ENCODE results near the gene SIRT2. TPM values are rescaled to one million over a fixed set of nuclear protein-coding genes. Genes with fewer than 3 reads are reported as not detected.
"Not testable (repeated sequence)": the region's sequence is repeated elsewhere in the genome, so short reads cannot be mapped to it uniquely, and the experiment has no call there.

The SIRT2 gene
- 37.1 TPM for polyA plus RNA-seq (2013, experiment 1 of 2; ENCODE audit: insufficient read length)
- polyA plus RNA-seq (2013, experiment 2 of 2; ENCODE audit: insufficient read length): 41.1 TPM

DNA sequence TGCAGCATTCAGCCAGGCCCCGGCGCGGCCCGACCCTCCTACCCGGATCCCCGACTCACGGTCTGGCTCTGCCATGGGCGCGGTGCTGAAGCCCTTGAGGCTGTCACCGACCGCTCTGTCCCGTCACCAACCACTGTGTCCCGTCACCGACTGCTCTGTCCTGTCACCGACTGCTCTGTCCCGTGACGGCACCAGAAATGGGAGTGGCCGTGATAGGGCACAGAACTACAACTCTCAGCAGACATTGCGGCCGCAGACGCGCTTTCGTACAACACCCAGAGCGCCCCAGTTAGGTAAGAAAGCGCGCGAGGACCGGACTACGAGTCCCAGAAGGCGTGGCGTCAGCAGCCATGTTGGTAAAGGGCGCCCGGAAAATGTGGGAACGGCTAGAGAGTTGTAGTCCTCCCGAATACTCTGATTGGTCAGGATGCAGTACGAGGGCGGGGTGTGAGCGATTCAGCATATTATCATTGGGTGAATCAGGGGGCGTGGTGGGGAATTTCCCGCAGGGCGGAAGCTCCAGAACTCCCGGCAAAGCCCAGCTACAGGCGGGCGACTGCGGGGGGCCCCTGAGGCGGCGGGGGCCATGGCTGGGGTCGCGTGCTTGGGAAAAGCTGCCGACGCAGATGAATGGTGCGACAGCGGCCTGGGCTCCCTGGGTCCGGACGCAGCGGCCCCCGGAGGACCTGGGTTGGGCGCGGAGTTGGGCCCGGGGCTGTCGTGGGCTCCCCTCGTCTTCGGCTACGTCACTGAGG, at the start of gene SIRT2, which contains the start of gene NFKBIB:
TSS of gene SIRT2 (minus strand) at position 172 of the 755 bp plus-strand sequence. CDS start at position 75, 97 bp downstream.
TSS of gene NFKBIB (plus strand) at position 523 of the 755 bp plus-strand sequence. CDS start at position 587, 64 bp downstream.
- peak; percentile 100 for DNase-seq

DNA sequence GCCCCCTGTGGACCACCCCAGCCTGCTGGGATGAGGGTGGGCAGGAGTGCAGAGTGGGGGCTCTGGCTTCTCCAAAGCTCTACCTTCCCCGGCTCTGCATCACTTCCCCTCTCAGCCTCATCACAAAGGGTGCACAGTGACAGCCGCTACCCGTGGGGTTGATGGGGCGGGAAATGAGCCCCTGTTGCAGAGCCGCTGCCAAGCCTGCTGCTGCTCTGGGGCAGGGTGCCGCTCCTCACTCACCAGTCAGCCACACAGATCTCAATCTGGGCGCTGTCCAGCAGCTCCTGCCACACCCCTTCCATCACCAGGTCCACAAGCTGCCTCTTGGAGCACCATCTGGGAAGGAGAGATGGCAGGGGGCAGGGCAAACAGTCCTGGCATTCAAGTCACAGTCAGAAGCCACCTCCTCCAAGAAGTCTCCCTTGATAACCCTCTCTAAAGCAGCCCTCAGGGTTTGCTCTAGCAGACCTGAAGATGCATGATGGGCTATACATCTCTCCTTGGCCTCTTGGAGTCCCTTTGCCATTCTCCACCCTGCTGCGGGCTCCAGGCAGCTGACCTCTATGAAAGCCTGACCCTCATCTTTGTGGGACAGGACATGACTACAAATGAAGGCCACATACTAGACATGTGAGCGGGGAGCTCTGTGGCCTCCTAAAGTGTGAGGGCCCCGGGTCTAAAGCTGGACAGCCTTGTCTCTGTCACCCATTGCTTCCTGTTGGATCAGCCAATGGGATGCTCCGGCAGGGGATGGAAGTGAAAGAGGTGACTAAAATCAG, 47.0 kb upstream of the SIRT2 start:
- DNase-seq: no peak

DNA sequence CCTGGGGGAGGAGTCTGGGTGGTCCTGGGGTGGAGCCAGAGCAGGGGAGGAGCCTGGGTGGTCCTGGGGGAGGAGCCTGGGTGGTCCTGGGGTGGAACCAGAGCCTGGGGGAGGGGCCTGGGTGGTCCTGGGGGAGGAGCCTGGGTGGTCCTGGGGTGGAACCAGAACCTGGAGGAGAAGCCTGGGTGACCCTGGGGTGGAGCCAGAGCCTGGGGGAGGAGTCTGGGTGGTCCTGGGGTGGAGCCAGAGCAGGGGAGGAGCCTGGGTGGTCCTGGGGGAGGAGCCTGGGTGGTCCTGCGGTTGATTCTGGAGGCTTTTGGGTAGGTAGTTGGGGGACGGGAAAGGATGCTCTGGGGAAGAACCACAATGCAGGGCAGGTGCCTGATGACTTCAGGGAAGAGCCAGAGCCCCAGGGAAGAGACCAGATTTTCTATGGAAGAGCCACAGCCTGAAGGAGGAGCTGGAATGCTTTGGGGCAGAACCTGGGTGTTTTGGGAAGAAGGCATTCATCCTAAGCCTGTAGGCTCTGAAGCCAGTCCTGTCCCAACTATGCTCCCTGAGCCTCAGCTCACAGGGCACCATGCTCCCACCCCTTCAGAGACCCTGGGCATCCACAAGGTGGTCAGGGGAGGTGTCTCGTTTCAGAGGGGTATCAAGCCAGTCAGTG, 46.3 kb upstream of the SIRT2 start:
- DNase-seq: no peak

DNA sequence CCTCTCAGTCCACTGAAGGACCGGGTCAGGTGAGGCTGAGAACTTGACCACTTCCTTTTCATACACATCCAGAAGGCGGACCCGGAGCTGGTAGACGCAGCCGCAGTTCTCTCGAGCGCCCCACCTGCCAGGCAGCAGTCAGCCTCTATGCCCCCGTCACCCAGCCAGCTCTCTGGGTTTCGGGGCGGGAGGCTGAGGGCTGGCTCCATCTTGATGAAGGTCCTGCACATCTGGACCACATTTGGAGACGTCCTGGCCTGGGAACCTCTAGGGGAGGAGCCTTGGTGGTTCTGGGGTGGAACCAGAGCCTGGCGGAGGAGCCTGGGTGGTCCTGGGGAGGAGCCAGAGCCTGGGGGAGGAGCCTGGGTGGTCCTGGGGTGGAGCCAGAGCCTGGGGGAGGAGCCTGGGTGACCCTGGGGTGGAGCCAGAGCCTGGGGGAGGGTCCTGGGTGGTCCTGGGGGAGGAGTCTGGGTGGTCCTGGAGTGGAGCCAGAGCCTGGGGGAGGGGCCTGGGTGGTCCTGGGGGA, 45.6 kb upstream of the SIRT2 start:
- no peak for DNase-seq

DNA sequence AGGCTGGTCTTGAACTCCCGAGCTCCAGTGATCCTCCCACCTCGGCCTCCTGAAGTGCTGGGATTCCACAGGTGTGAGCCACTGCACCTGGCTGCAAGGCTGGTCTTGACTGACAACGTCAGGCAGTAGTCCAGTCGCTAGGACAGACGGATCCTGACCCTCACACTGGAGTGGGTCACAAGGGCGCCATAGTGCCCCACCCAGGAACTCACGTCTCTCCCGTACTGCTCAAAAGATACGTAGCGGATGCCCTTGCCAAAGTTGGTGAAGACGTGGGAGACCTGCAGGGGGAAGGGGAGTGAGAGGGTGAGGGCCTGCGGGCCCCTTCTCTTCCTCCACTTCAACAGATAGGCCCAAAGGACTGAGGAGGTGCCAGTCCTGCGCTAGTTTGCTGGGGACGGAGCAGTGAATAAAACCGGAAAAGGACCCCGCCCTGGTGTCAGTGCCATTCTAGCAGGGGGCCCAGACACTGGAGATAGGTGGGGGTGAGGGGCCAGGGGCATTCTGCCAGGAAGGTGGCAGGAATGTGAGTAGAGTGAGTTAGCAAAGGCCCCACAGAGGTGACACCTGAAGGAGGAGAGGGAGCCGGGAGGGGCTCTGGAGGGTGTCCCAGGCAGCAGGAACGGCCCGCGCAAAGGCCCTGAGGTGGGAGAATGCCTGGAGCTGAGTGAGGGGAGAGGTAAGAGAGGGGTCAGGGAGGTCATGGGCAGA, 43.2 kb upstream of the SIRT2 start:
- DNase-seq: no peak

DNA sequence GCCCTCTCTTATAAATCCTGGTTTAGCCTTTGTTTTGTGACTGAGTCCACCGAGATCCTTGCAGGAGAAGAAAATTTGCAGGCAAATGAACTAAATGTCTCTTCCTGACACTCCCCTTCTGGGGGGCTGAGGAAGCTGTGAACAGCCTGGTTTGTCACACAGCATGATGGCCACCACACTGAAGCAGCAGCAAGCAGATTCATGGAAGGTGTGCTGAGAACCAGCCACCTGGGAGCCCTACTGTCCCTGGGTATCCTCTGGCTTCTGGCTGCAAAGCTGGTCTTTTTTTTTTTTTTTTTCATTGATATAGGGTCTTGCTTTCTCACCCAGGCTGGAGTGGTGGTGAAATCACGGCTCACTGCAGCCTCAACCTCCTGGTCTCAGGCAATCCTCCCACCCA, 42.6 kb upstream of the SIRT2 start:
- DNase-seq: no peak

DNA sequence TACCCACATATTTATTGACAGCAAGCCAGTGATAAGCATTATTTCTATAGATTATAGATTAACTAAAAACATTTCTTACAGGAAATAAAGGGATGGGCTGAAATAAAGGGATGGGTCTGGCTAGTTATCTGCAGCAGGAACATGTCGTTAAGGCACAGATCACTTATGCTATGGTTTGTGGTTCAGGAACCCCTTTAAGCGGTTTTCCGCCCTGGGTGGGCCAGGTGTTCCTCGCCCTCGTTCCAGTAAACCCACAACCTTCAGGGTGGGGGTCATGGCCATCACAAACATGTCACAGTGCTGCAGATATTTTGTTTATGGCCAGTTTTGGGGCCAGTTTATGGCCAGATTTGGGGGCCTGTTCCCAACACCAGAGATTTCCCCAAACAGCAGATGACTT, 42.0 kb upstream of the SIRT2 start:
- not testable (repeated sequence) for DNase-seq

DNA sequence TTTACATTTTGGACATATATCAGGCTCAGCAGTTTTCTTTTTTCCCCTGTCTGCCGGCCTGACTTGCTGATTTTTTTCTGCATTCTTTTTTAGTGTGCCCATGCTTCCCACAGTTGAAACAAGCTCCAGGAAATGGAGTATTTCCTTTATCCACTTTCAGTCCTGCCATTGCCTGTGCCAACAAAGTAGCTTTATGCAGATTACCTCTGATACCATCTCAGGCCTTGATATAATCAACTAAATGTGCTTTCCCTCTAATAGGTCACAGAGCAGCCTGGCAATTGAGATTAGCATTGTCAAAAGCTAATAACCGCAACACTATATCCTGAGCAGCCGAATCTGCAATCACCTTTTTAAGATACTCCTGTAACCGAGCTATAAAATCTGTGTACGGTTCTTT, 40.5 kb upstream of the SIRT2 start:
- DNase-seq: no peak

DNA sequence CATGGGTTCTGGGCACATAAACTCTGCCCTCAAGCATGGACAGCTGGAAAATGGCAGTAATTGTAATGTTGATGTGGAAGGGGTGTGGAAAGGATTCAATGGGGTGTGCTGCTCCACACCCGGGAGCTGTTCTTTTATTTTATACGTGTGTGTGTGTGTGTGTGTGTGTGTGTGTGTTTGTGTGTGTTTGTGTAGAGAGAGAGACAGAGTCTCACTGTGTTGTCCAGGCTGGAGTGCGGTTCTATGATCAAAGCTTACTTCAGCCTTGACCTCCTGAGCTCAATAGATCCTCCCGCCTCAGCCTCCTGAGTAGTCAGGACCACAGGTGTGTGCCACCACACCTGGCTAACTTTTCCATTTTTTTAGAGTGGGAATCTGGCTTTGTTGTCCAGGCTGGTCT, 34.1 kb upstream of the SIRT2 start:
- no peak for DNase-seq

DNA sequence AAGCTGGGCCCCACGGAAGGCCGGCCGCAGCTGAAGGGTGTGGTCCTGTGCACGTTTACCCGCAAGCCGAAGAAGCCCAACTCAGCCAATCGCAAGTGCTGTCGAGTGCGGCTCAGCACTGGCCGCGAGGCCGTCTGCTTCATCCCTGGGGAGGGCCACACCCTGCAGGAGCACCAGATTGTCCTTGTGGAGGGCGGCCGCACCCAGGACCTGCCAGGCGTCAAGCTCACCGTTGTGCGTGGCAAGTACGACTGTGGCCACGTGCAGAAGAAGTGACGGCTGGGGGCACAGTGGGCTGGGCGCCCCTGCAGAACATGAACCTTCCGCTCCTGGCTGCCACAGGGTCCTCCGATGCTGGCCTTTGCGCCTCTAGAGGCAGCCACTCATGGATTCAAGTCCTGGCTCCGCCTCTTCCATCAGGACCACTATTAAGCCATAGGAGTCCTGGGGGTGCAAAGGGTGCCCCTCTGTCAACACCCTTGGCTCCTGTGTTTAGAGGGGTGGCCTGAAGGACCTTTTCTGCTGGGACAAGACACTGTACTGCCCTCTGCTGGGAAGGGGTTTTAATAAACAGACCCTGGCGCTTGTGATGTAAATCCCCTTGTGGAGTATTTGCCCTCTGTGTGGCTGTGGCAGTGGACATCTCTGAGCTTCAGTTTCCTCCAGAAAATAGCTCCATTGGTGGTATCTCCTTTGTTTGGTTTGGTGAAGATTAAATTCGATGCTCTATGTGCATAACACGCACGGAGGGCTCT, 33.2 kb upstream of the SIRT2 start:
- peak; percentile 36 for DNase-seq

DNA sequence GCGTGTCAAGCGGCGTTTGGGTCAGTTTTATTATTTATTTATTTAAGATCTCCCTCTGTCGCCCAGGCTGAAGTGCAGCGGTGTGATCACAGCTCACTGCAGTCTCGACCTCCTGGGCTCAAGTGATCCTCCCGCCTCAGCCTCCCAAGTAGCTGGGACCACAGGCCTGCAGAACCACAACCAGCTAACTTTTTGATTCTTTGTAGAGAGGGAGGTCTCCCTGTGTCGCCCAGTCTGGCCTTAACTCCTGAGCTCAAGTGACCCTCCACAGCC, 32.0 kb upstream of the SIRT2 start:
- DNase-seq: no peak

DNA sequence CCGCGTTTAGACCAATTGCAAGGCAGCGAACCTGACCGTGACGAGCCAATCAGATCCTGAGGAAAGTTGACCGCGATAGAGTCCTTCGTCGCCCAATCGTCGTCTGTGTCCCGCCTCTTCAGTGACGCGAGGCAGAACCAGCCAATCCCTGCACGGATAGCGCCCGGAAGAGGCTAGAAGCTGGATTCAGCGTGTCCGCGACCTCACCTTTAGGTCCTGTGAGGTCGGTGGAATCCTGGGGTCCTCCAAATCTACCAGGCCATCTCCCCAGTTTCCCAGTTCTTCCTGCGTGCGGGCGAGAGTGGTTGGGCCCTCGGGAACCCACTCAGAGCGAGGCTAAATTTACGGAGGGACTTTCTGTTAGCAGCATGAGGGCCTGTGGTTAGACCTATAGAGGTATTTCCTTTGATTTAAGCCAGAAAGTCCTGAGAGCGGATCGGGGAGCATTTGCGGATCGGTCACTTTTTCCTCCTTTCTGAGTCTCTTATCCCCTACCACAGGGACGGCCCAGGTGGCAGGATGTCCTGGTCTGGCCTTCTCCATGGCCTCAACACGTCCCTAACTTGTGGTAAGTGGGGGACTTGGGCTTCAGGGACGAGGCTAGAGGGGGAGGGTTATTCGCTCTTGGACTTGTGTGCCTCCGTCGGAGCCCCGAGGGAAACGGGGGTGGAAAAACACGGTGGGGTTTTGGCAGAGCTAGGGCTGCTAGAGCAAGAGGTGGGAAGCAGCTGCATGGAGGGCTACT, 31.5 kb upstream of the SIRT2 start, which contains the start of gene MRPS12:
TSS of gene MRPS12 (plus strand) at position 169 of the 745 bp plus-strand sequence. CDS start at position 520, 351 bp downstream.
- peak; percentile 99 for DNase-seq

DNA sequence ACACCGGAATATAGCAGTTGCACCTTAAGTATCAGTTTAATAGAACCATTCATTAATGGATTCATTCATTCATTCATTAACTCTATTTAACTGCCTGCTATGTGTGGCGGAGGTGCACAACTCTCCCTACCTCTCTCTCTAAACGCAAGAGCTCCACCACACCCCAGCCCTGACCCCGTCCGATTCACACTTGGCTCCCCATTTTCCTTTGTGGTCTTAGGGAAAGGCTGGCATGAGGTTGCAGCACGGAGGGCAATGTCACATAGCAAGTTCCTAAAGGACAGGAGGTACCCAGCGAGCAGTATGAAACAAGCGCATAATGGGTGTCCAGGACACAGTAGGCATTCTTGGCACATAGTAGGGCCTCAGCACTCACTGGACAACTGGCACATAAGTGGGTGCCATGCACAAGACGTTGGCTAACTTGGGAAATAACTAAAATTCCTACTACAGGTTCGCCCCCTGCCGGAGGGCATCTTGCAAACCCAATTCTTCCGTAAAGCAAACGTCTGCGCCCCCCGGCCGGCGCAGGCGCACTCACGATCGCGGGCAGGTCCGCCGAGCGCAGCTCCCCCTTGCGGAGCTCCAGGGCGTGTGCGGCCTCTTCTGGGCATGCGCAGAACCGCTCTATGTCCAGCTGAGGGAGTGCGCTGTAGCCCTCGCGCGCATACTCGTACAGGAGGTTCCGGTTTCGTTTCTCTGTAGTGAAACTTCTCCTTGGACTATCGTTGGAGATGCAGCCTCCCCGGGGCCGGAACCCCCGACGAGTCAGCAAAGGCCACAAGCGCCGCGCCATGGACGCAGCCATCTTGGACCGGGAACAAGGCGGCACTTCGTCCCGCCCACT, 30.7 kb upstream of the SIRT2 start, which contains the start of gene SARS2:
TSS of gene SARS2 (minus strand) at position 835 of the 847 bp plus-strand sequence. CDS start at position 808, 27 bp downstream.
- DNase-seq: peak; percentile 89

DNA sequence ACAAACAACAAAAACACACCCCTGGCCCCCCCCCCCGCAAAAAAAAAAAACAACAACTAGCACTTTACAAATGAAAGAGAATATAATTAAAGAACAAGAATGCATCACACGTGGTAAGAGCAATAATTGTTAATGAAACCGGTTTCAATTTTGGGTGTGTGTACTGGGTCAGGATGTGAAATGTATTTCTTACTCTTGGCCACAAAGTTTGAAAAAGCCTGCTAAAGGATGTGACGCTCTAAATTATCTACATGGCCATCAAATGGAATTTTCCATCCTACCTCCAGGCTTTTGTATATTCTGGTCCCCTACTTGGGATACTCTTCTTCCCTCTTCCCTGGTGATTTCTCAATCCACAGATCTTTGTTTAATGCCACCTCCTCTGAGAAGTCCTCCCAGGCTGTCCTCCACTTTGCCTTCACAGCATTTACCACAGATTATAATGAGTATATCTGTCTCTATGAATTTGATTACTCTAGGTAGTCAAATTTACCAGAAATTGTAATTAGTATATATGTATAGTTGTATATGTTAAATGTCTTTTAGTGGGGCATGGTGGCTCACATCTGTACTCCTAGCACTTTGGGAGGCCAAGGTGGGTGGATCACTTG, 29.1 kb upstream of the SIRT2 start:
- no peak for DNase-seq

DNA sequence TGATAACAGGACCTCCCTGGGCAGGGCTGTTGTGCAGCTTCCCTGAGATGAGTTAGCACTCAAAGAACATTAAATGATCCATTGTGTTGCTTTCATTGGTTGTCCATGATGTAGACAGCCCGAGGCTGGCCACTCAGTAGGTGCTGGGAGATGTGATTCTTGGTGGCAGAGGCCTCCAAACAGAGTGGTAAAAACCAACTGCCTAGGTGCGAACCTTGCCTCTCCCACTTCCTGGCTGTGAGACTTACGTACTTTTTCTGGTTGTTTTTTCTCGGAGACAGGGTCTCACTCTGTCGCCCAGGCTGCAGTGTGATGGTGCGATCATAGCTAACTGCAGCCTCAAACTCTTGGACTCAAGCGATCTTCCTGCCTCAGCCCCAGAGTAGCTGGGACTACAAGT, 25.0 kb upstream of the SIRT2 start:
- DNase-seq: no peak

DNA sequence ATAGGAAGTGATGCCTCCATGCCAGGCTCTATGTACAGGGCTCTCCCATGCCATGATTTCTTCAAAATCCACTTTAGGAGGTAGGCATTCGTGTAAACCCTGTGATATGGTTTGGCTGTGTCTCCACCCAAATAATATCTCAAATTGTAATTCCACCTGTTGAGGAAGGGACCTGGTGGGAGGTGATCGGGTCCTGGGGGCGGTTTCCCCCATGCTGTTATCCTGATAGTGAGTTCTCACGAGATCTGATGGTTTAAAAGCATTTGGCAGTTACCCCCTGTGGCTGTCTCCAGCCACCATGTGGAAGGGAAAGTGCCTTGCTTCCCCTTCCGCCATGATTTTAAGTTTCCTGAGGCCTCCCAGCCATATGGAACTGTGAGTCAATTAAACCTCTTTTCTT, 23.1 kb upstream of the SIRT2 start:
- DNase-seq: no peak

DNA sequence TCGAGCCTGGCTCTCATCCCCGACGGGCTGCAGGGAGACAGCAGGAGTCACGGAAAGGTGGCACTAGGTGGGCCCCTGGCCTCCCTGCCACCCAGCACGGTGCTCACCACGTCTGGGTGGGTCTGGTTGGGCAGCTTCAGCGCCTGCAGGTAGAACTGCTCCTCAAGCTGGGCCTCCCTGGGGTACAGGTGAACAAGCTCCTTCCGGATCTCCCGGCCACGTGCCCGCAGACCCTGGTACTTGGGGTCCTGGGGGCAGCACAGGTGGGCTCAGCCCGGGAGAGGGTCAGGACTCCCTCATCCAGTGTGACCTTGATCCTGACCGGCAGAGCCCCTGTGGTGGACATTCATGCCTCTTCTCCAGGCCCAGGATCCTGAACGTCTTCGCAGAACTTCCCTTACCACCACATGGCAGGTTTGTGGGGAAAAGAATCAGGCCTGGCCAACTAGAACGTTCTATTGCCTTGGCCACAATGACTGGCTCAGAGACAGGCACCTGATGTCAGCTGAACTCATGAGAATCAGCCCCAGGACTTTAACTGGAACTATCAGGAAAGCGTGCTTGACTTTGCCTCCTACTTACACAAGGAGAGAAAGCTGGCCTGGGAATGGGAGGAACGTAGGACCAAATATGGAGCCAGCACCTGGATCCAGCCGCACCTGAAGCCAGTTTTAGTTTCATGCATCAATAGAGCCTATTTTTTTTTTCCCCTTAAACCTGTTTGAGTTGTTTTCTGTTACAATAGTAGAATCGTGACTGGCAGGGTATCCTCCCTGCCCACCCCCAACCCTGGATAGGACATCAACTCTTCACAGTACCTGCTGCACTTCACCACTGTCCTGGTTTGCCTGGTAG, 22.2 kb upstream of the SIRT2 start:
- DNase-seq: no peak
